NCI-H774 (cell line): ENCODE data around the gene FLNA.
"Not testable (repeated sequence)": the region's sequence is repeated elsewhere in the genome, so short reads cannot be mapped to it uniquely, and the experiment has no call there.

ENCODE experiments used
- DNase-seq: peaks from one replicate; lab custom pipeline; 2025; lab: John Stamatoyannopoulos, UW

FLNA gene

GRCh38 chrX:154359362-154360154 is 14.9 kb downstream of the FLNA start:
- DNase-seq: no peak

GRCh38 chrX:154358829-154359228 is 15.6 kb downstream of the FLNA start:
- no peak for DNase-seq

- no peak for DNase-seq
Observed at GRCh38 chrX:154358011-154358410, 16.4 kb downstream of the FLNA start.

DNA sequence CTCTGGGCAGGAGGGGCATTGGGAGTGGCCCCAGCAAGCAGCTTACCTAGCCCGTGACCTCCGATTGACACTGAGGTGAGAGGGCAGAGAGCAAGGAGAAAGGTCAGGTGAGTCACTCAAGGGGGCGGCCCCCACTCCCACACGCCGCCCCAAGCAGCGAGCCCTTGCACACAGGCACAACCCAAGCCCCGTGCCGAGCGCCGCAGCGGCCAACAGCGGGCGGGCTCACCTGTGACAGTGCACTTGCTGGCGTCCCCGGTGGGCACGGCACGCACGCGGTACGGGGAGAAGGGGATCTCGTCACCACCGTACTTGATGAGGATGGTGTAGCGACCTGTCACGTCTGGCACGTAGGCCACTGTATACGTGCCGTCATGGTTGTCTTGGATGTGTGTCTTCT is 17.2 kb downstream of the FLNA start:
- no peak for DNase-seq

GRCh38 chrX:154356596-154356995 is 17.8 kb downstream of the FLNA start:
- DNase-seq: no peak

DNA sequence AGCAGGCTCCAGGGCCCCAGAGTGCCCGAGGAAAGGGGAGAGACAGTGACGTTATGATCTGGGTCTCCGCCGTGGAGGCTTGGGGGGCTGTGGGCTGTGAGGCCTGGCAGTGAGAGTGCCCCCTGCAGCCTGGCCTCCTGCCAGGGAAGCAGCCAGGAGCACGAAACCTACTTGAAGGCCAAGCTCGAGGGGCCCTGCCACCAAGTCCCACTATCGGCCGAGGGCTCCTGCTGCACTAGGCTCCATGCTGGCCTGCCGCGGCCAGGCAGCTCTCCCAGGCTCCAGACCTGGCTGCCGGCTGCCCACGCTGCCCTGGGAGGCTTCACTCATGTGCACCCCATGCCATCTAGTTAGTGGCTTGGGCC is 18.7 kb downstream of the FLNA start:
- no peak for DNase-seq

DNA sequence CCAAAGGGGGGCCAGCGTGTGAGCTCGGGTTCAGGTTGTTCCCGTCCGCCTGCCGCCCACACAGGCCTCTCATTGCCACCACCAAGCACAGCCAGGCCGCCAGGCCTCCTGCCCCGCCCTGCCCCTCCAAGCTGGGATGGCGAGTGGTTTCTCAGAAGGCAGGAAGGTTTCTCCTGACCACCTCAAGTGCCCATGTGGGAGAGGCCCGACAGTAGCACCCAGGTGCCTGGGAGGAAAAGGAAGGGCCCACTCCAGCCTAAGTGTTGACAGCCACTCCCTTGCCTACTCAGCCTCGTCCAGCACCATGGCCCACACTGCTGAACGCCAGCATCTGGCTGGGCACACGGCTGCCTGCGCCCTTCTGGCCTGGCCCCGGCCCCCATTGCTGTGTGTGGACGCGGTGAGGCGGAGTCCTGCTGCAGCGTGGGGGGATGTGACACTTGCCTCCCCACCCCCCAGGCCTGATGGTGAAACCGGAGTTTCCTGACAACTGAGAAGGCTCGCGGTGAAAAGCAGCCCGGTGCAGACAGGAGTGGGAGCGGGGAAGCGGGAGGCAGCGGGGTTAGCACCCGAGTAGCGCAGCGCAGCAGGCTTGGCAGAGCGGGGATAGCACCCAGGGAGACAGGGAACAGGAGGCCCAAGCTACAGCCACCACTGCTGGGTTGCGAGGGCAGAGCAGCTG is 19.2 kb downstream of the FLNA start:
- DNase-seq: no peak

DNA sequence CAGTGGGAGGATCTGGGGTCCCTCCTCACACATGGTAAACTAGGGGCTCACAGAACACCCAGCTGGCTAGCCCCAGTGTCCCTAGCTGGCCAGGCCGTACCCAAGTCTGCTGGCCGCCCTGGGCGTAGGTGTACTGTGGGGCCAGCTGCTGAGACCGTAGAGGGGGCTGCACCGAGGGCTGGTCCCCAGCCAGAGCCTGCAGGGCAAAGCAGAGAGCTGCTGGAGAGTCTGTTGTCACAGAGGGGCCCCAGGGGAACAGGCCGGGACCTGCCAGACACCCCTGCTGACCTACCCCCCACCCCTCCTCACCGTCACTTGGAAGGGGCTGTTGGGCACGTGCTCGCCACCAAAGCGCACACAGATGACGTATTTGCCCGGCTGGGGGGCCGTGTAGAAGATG is 19.9 kb downstream of the FLNA start:
- DNase-seq: no peak

DNA sequence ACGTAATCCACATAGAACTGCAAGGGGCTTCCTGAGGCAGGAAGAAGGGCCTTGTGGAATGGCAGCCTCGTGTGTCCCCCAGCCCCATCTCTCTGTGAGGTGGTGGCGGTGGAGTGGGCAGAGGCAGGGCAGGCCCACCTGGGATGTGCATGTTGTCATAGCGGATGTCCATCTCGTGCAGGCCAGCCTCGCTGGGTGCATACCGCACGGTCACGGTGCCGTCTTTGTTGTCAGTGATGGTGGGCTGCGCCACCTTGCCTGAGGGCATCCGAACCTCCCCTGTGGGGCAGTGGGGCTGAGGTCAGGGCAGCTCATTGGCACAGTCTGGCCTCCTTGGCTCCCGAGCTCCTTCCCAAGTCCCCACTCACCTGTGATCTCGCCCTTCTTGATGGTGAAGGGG is 20.4 kb downstream of the FLNA start:
- DNase-seq: no peak

DNA sequence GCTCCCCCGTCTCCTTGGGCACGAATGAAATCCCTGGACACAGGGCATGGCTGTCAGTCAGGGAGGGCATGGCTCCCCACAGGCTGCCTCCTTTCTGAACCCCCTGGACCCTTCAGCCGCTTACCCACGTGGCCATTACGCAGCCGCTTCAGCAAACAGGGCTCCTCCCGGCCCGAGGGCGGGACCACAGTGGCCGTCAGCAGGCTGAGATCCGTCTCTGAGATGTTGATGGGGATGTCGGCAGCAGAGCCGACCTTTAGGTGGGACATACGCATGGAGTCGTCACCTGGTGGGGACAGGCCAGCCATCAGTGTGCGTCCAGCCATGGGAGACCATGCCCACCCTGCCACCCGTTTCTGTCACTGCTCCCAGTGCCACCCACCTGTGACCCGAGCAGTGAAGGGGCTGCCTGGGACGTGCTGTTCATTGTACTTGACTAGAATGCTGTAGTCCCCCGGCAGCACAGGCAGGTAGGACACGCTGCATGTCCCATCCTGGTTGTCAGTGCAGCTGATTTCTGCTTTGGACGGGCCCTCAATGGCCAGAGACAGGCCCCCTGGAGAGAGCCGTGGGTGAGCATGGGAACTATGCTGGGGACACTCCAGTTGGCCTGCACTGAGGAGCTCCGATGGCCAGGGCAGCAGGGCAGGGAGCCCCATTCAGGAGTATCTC is 21.1 kb downstream of the FLNA start:
- DNase-seq: no peak

- no peak for DNase-seq
Observed at GRCh38 chrX:154352466-154352865, 22.0 kb downstream of the FLNA start.

GRCh38 chrX:154352012-154352401 is 22.4 kb downstream of the FLNA start:
- no peak for DNase-seq

- no peak for DNase-seq
Observed at GRCh38 chrX:154351183-154352011, 23.0 kb downstream of the FLNA start.

GRCh38 chrX:154350429-154351182 is 23.8 kb downstream of the FLNA start:
- no peak for DNase-seq

- no peak for DNase-seq
Observed at GRCh38 chrX:154349979-154350378, 24.5 kb downstream of the FLNA start.

DNA sequence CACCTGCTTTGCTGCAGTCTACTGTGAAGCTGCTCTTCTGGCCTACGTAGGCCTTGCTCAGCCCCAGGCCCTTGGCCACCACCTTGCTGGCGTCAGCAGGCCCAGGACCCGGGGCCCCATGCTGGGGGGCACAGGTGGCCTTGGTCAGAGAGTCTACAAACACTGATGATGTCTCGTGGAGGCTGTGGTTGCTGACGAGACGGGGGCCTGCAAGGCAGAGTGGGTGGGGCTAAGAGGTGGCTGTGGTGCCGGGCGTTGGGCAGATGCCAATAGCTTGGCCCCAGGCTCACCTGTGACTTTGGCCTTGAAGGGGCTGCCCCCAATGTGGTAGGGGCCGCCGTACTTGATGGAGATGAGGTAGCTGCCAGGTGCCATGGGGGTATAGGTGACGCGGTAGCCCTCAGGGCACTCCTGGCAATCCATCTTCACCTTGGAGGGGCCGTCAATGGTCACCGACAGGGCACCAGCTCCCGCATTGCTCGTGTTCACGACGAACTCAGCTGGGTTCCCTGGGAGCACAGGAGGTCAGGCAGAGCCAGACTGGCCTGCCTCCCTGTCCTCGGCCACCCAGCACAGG is 25.0 kb downstream of the FLNA start:
- DNase-seq: no peak

DNA sequence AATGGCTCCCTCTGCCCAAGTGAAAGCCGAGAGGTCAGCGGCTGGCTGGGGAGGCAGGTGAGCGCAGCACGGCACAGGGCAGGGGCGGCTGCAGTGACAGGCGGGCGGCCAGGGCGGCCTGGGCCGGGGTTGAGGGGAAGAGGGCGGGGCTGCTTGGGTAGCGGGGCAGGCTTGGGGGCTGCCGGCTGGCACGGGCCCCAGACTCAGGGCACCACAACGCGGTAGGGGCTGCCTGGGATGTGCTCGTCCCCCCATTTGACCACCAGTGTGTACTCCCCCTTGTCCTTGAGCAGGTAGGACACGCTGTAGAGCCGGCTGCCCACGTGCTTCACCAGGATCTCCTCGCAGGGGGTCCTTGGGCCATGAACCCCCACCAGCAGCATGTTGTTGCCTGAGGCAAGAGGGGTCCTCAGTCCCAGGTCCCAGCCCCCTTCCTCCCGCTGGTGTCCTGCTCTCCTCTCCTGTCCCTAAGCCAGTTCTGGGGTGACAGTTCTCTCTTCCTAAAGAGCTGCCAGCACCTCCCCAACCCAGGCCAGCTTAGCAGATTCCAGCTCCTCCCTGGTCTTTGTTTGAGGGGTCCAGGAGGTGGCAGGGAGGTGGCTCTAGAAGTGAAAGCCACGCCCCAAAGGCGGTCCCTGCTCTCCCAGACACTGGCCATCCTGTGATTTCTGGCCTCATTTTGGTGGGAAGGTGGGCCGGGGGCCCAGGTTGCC is 25.6 kb downstream of the FLNA start:
- DNase-seq: no peak

DNA sequence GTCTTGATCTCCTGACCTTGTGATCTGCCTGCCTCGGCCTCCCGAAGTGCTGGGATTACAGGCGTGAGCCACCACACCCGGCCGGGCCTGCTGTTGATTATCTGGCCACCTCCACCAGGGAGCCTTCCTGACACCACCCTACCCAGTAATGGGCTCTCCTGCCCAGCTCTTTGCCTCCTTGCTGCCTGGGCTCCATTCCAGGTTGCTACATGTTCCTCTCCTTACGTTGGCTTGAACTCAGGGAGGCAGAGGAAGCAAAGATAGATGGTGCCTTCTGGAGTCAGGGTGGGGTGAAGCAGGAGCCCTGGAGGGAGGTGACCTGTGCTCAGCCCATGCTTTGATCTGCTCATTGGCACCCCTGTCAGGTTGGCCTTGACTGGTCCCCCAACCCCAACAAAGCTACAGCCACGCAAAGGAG is 26.3 kb downstream of the FLNA start:
- DNase-seq: no peak

DNA sequence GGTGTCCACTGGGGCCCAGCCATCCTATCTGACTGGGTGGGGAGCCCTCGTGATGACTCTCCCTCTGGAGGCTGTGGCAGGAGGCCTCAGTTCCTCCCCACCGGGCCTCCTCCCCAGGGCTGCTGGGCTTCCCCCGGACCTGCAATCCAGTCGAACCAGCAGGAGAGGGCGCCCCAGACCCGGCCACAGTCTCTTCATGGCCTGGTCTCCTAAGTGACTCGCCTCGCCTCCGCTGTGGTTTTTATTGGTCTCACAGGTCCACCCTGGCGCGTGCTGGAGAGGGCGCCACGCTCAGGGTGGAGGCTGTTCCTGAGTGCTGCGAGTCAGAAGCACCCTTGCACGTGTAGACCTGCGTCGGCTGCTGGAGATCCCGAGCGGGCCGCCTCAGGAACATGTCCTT is 30.8 kb downstream of the FLNA start:
- DNase-seq: not testable (repeated sequence)

- not testable (repeated sequence) for DNase-seq
Observed at GRCh38 chrX:154343063-154343462, 31.4 kb downstream of the FLNA start.
